ENCODE data around the gene DMP1.

Gene DMP1

DNA sequence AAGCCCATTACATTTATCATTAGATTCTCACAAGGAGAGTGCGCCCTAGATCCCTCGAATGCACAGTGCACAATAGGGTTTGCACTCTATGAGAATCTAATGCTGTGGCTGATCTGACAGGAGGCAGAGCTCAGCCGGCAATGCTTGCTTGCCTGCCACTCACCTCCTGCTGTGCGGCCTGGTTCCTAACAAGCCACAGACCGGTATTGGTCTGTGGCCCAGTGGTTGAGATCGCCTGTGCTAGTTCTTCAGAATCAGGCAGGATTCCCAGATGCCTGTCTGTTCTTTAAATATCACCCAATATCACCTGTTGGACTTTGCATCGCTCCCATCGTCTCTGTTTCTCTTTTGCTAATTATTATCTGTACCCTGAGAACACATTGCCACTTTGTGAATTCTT, 27.8 kb upstream of the DMP1 start:
- DNase-seq (ENCODE audit: low read depth) = no peak
- no peak overlapping the region for H3K4me3 ChIP-seq (ENCODE audit: low read depth, low read length)
- TF ChIP-seq, protein P1, sequence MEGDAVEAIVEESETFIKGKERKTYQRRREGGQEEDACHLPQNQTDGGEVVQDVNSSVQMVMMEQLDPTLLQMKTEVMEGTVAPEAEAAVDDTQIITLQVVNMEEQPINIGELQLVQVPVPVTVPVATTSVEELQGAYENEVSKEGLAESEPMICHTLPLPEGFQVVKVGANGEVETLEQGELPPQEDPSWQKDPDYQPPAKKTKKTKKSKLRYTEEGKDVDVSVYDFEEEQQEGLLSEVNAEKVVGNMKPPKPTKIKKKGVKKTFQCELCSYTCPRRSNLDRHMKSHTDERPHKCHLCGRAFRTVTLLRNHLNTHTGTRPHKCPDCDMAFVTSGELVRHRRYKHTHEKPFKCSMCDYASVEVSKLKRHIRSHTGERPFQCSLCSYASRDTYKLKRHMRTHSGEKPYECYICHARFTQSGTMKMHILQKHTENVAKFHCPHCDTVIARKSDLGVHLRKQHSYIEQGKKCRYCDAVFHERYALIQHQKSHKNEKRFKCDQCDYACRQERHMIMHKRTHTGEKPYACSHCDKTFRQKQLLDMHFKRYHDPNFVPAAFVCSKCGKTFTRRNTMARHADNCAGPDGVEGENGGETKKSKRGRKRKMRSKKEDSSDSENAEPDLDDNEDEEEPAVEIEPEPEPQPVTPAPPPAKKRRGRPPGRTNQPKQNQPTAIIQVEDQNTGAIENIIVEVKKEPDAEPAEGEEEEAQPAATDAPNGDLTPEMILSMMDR (conservative IDR thresholded peaks at IDR 0.05; ENCODE audit: low read depth, low read length) = no peak

DNA sequence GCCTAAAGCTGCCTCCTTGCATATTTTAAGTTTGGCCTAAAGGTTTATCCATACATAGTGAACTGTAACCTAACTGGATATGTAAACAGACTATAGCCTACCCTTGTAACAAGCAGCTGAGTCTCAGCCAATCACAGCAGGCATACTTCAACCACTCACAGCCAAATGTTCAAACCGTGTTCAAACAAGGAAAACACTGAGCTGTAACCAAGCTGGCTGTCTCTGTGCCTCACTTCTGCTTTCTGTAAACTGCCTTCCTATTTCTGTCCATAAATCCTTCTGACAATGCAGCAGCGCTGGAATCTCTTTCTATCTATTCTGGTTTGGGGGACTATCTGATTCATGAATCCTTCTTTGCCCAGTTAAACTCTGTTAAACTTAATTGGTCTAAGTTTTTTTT, 25.4 kb upstream of the DMP1 start:
- no peak overlapping the region for H3K4me3 ChIP-seq (ENCODE audit: low read depth, low read length)
- no peak for DNase-seq (ENCODE audit: low read depth)
- TF ChIP-seq, protein P1 (conservative IDR thresholded peaks at IDR 0.05; ENCODE audit: low read depth, low read length) = no peak

DNA sequence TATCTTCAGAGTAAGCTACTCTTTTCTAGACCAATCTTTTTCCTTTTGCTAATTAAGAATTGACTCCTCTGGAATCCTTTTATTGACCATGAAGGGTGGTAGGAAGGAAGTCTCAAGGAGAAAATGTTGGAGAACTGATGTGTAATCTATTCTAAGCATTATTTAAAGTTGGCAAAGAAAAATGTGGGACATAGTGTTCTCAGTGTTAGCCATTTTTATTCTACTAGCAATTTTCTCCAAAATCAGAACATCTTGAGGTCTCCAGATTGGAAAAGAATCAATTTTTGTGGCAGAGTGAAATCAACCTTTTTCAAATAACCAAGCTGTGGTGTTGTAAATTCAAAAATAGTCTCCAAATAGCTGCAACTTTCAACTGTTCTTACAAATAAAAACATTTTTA, 18.4 kb upstream of the DMP1 start:
- TF ChIP-seq, protein P1 (conservative IDR thresholded peaks at IDR 0.05; ENCODE audit: low read depth, low read length) = no peak
- H3K4me3 ChIP-seq (ENCODE audit: low read depth, low read length) = no peak overlapping the region
- no peak for DNase-seq (ENCODE audit: low read depth)

DNA sequence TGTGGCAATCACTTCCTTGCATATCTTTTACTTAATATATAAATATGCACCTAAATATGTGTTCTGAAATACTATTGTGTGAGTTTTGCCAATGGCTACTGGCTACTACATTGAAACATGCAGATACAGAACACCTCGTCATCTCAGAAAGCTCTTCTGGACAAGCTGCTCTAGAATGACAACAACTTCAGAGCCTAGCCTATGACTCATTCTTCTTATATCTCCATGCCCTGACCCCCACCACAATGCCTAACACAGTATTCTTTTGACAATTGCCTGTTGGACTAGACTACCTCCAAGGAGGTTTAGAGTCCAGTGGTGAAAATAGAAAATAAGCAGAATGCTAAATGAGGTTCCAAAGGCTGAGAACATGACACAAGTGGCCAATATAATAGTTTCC, 17.6 kb upstream of the DMP1 start:
- H3K4me3 ChIP-seq (ENCODE audit: low read depth, low read length) = no peak overlapping the region

DNA sequence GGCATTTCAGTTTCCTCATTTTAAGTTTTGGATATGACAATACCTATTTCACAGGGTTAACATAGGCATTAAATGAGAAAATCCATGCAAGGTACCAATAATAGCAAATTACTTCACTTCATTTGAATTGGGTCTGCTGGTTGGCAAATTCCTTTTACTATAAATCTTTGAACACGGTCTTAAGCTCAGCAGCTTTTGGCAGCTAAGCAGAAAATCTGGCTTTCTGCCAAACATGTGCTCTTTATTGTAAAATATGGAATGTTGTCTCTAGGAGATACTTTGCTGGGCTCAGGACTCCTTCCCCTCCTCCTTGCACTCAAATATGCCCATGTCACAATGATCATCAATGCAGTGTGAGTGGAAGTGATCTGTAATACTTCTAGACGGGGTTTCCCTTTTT, 16.8 kb upstream of the DMP1 start:
- TF ChIP-seq, protein P1 (conservative IDR thresholded peaks at IDR 0.05; ENCODE audit: low read depth, low read length) = no peak
- no peak overlapping the region for H3K4me3 ChIP-seq (ENCODE audit: low read depth, low read length)
- peak; percentile 84 for DNase-seq (ENCODE audit: low read depth)

More for the DNA sequence above, 17.6 kb upstream of the DMP1 start:
- DNase-seq (ENCODE audit: low read depth) = peak; percentile 52
- TF ChIP-seq, protein P1 (conservative IDR thresholded peaks at IDR 0.05; ENCODE audit: low read depth, low read length) = no peak

DNA sequence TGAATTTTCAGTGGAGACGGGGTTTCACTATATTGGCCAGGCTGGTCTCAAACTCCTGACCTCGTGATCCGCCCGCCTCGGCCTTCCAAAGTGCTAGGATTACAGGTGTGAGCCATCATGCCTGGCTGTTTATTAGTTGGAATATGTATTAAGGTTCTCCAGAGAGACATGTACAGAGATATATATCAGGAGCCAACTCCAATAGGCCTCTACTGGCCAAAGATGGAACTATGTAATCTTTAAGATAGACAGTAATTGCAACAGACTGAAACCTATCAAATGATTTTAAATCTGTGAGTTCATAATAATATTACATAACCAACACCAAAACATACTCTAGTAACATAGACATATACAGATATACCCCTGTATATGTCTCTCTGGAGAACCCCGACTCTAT, 5.8 kb upstream of the DMP1 start:
- no peak for DNase-seq (ENCODE audit: low read depth)
- no peak overlapping the region for H3K4me3 ChIP-seq (ENCODE audit: low read depth, low read length)
- TF ChIP-seq, protein P1 (conservative IDR thresholded peaks at IDR 0.05; ENCODE audit: low read depth, low read length) = peak; percentile 28

DNA sequence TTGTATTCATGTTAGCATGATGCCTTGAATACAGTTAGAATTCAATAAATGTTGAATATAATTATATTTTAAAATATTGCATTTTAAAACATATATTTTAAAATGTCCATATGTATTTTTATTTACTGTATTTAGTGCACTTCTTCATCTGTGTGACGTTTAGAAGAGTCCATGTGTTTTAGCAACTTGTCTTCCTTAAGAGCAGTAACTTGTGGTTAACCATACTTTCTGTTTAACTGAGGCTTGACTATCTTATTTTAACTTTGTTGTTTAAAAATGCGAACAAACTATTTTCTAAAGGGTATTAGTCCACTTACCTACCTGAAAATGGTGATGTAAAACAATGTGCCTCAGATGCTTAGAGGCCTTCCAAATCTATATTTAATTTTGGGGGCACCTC, 858 bp downstream of the DMP1 start:
- no peak for DNase-seq (ENCODE audit: low read depth)
- TF ChIP-seq, protein P1 (conservative IDR thresholded peaks at IDR 0.05; ENCODE audit: low read depth, low read length) = no peak
- H3K4me3 ChIP-seq (ENCODE audit: low read depth, low read length) = no peak overlapping the region
